HepG2 (cell line): Measurements from ENCODE around the gene PANK3. TPM values are rescaled to one million over a fixed set of nuclear protein-coding genes. Genes with fewer than 3 reads are reported as not detected.

Experiments
- EHMT2 ChIP-seq: fragments of 200-600 bp; sonication (generic); IDR thresholded peaks from 2 replicates; pipeline ENCODE4 v1.7.0; 2017; ENCODE audit warnings: antibody characterized with exemption, low read depth, low read length, borderline replicate concordance
- FLYWCH1 ChIP-seq: sonication (generic); formaldehyde crosslinking; IDR thresholded peaks from 2 replicates; pipeline ENCODE4 v1.8.1; 2023; ENCODE audit warnings: mild to moderate bottlenecking, missing genetic modification reagents
- HIVEP1 ChIP-seq: sonication (generic); formaldehyde crosslinking; IDR thresholded peaks from 2 replicates; pipeline ENCODE4 v1.4.0; 2020; ENCODE audit warnings: mild to moderate bottlenecking, missing genetic modification reagents
- HOXA7 ChIP-seq: sonication (generic); formaldehyde crosslinking; IDR thresholded peaks from 2 replicates; pipeline ENCODE4 v1.8.1; 2022; ENCODE audit warnings: mild to moderate bottlenecking, missing genetic modification reagents, moderate library complexity
- ISX ChIP-seq: sonication (generic); formaldehyde crosslinking; conservative IDR thresholded peaks from 2 replicates; pipeline ENCODE4 v1.5.0; 2020; ENCODE audit warnings: missing genetic modification reagents
- JARID2 ChIP-seq: sonication (generic); formaldehyde crosslinking; IDR thresholded peaks from 2 replicates; pipeline ENCODE4 v1.8.1; 2023; ENCODE audit warnings: missing genetic modification reagents, inconsistent platforms; ENCODE audit not compliant: insufficient replicate concordance
- KAT8 ChIP-seq: IDR thresholded peaks from 2 replicates; pipeline ENCODE4 v1.6.1; 2016; ENCODE audit warnings: missing genetic modification reagents, missing compliant biosample characterization
- KDM1A ChIP-seq: IDR thresholded peaks from 2 replicates; pipeline ENCODE4 v1.6.1; 2016; ENCODE audit warnings: missing compliant biosample characterization
- MIXL1 ChIP-seq: IDR thresholded peaks from 2 replicates; pipeline ENCODE4 v1.6.1; 2016
- NFKBIZ ChIP-seq: IDR thresholded peaks from 2 replicates; pipeline ENCODE4 v1.6.1; 2018; ENCODE audit warnings: missing genetic modification reagents, missing compliant biosample characterization
- PAXIP1 ChIP-seq: sonication (generic); formaldehyde crosslinking; conservative IDR thresholded peaks from 2 replicates; pipeline ENCODE4 v1.4.0; 2020; ENCODE audit warnings: mild to moderate bottlenecking, missing genetic modification reagents, moderate library complexity
- SIX1 ChIP-seq: sonication (generic); formaldehyde crosslinking; IDR thresholded peaks from 2 replicates; pipeline ENCODE4 v1.4.0; 2020; ENCODE audit warnings: missing genetic modification reagents, borderline replicate concordance
- TEAD2 ChIP-seq: sonication (generic); formaldehyde crosslinking; IDR thresholded peaks from 2 replicates; pipeline ENCODE4 v1.9.0; 2021; ENCODE audit warnings: missing genetic modification reagents
- THAP11 ChIP-seq: IDR thresholded peaks from 2 replicates; pipeline ENCODE4 v1.6.1; 2016; ENCODE audit warnings: missing biosample characterization, missing genetic modification reagents
- ZBTB7B ChIP-seq: sonication (generic); formaldehyde crosslinking; IDR thresholded peaks from 2 replicates; pipeline ENCODE4 v1.4.0; 2020; ENCODE audit warnings: missing genetic modification reagents
- ZKSCAN8 ChIP-seq: IDR thresholded peaks from 2 replicates; pipeline ENCODE4 v1.6.1; 2016; ENCODE audit warnings: borderline replicate concordance, missing genetic modification reagents, missing compliant biosample characterization
- ZNF121 ChIP-seq: sonication (generic); formaldehyde crosslinking; IDR thresholded peaks from 2 replicates; pipeline ENCODE4 v1.5.0; 2020; ENCODE audit warnings: mild to moderate bottlenecking, missing genetic modification reagents
- ZNF232 ChIP-seq: sonication (generic); formaldehyde crosslinking; IDR thresholded peaks from 2 replicates; pipeline ENCODE4 v1.4.0; 2020; ENCODE audit warnings: missing genetic modification reagents, borderline replicate concordance
- ZNF337 ChIP-seq: sonication (generic); formaldehyde crosslinking; IDR thresholded peaks from 2 replicates; pipeline ENCODE4 v1.5.1; 2020; ENCODE audit warnings: missing genetic modification reagents, low read depth, mild to moderate bottlenecking, borderline replicate concordance
- ZNF430 ChIP-seq: sonication (generic); formaldehyde crosslinking; IDR thresholded peaks from 2 replicates; pipeline ENCODE4 v1.9.0; 2021; ENCODE audit warnings: mild to moderate bottlenecking, missing genetic modification reagents
- ZNF530 ChIP-seq: sonication (generic); formaldehyde crosslinking; IDR thresholded peaks from 2 replicates; pipeline ENCODE4 v1.5.0; 2020; ENCODE audit warnings: low read depth, mild to moderate bottlenecking, missing genetic modification reagents
- ZNF619 ChIP-seq: sonication (generic); formaldehyde crosslinking; IDR thresholded peaks from 2 replicates; pipeline ENCODE4 v1.4.0; 2020; ENCODE audit warnings: mild to moderate bottlenecking, missing genetic modification reagents
- ZNF629 ChIP-seq: sonication (generic); formaldehyde crosslinking; conservative IDR thresholded peaks from 2 replicates; pipeline ENCODE4 v1.5.0; 2020; ENCODE audit warnings: missing genetic modification reagents
- ZNF709 ChIP-seq: sonication (generic); formaldehyde crosslinking; IDR thresholded peaks from 2 replicates; pipeline ENCODE4 v1.5.0; 2020; ENCODE audit warnings: mild to moderate bottlenecking, missing genetic modification reagents
- polyA plus RNA-seq, 8 experiments: library from polyadenylated mRNA; depleted of rRNA in 3 of 8; stranded (reverse) in 7 of 8; unstranded in 1 of 8; fragments of >200 nt; fragmentation: Illumina TruSeq in 4 of 8; extraction: Trizol in 4 of 8; gene quantifications; 2 replicates each; pipeline versions ENCODE4 v1.2.1 to v1.2.3, GENCODE V29; 2011 to 2016; ENCODE audit warnings: low read depth in 4 of 8, missing spikeins in 1 of 8, mixed read lengths in 1 of 8; ENCODE audit not compliant: insufficient read depth in 1 of 8
- total RNA-seq, 5 experiments: library from RNA; depleted of rRNA; stranded (reverse); fragments of >200 nt; fragmentation: Illumina TruSeq; extraction: Trizol; gene quantifications; 2 replicates each; pipeline ENCODE4 v1.2.3, GENCODE V29; 2016; ENCODE audit warnings: low read depth in 1 of 5
- TF ChIP-seq, protein P1 (sequence below): sonication (generic); formaldehyde crosslinking; IDR thresholded peaks from 2 replicates; pipeline ENCODE4 v1.4.0; 2020; ENCODE audit warnings: missing genetic modification reagents
- TF ChIP-seq, protein P2 (sequence below): sonication (generic); formaldehyde crosslinking; IDR thresholded peaks from 2 replicates; pipeline ENCODE4 v1.9.0; 2021; ENCODE audit warnings: missing genetic modification reagents, borderline replicate concordance

The PANK3 gene
- total and polyA plus RNA-seq, 2 of the 13 experiments (the other 11 are each of a cell fraction or from before 2014, with no cell fraction given), result 26.9 to 69.5 TPM

GRCh38 chr5:168579488-168580226 is 489 bp upstream of the PANK3 start (continued):
- no peak; the same call in 1 of the 2 replicates for TF ChIP-seq ZKSCAN8 (CRISPR knock-in tag)
- TF ChIP-seq HOXA7 (CRISPR knock-in tag), result no peak
- no peak for TF ChIP-seq TEAD2 (CRISPR knock-in tag)
- TF ChIP-seq HIVEP1 (CRISPR knock-in tag), result no peak
- TF ChIP-seq ZNF530 (CRISPR knock-in tag), result no peak
- TF ChIP-seq ZNF121, result peak; percentile 10; the same call in 1 of the 2 replicates
- no peak for TF ChIP-seq KDM1A (CRISPR knock-in tag)
- no peak for TF ChIP-seq NFKBIZ (CRISPR knock-in tag)
- TF ChIP-seq THAP11, result peak; percentile 99
- no peak for TF ChIP-seq ZNF430 (CRISPR knock-in tag)
- peak; percentile 52; the same call in 1 of the 2 replicates for TF ChIP-seq ZNF619
- no peak for TF ChIP-seq ISX (CRISPR knock-in tag)
- TF ChIP-seq EHMT2, result no peak; the same call in 1 of the 2 replicates
- TF ChIP-seq, protein P1, sequence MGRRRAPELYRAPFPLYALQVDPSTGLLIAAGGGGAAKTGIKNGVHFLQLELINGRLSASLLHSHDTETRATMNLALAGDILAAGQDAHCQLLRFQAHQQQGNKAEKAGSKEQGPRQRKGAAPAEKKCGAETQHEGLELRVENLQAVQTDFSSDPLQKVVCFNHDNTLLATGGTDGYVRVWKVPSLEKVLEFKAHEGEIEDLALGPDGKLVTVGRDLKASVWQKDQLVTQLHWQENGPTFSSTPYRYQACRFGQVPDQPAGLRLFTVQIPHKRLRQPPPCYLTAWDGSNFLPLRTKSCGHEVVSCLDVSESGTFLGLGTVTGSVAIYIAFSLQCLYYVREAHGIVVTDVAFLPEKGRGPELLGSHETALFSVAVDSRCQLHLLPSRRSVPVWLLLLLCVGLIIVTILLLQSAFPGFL, result no peak
- no peak for TF ChIP-seq ZBTB7B (CRISPR knock-in tag)
- no peak for TF ChIP-seq ZNF337 (CRISPR knock-in tag)
- TF ChIP-seq FLYWCH1 (CRISPR knock-in tag), result no peak
- TF ChIP-seq, protein P2, sequence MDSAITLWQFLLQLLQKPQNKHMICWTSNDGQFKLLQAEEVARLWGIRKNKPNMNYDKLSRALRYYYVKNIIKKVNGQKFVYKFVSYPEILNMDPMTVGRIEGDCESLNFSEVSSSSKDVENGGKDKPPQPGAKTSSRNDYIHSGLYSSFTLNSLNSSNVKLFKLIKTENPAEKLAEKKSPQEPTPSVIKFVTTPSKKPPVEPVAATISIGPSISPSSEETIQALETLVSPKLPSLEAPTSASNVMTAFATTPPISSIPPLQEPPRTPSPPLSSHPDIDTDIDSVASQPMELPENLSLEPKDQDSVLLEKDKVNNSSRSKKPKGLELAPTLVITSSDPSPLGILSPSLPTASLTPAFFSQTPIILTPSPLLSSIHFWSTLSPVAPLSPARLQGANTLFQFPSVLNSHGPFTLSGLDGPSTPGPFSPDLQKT (CRISPR knock-in tag), result no peak
- TF ChIP-seq ZNF629, result no peak
- TF ChIP-seq ZNF709 (CRISPR knock-in tag), result peak; percentile 71
- TF ChIP-seq PAXIP1 (CRISPR knock-in tag), result peak; percentile 76
- peak; percentile 69; the same call in 1 of the 2 replicates for TF ChIP-seq MIXL1 (CRISPR knock-in tag)
- TF ChIP-seq ZNF232 (CRISPR knock-in tag), result no peak
- TF ChIP-seq SIX1 (CRISPR knock-in tag), result 0 out of 2 replicates have a peak, but pooled peaks have one; percentile 60
- peak; percentile 60 for TF ChIP-seq KAT8 (CRISPR knock-in tag)
- no peak for TF ChIP-seq JARID2 (CRISPR knock-in tag)
